Stimulated activated CD4-positive, alpha-beta T cell treated with anti-CD3 and anti-CD28 coated beads, Interleukin-12 subunit alpha, Interleukin-12 subunit beta, amount 100 ng/mL, for 4 hours (primary cell): Measurements from ENCODE around the gene ABHD11.

ENCODE experiments used
- DNase-seq: peaks from one replicate; pipeline ENCODE4 v3.0.0-alpha.2; 2020

The ABHD11 gene

DNA sequence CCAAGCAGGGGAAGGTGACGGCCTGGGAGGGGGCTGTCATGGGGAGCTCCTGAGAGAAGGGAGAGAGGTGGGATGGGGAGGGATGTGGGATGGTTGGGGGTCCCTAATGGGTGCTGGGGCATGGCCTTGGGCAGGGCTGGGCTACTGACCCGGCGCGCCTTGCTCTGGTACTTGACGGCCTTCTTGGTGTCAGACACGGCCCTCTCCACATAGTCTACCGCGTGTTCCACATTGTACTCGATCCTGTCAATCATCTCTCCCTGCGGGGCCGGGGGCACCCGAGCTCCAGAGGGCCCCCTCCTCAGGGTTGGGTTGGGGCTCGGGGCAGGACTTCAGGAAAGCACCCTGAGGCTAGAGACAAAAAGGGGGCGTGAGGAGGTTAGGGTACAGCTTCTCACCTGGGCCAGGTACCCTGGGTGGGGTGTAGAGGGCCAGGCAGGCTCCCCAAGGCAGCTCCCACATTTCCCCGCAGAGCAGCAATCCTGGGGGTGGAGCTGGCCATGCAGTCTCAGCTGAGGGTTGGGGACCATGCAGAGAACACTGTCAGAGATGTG is 37.9 kb downstream of the ABHD11 start:
- no peak for DNase-seq

DNA sequence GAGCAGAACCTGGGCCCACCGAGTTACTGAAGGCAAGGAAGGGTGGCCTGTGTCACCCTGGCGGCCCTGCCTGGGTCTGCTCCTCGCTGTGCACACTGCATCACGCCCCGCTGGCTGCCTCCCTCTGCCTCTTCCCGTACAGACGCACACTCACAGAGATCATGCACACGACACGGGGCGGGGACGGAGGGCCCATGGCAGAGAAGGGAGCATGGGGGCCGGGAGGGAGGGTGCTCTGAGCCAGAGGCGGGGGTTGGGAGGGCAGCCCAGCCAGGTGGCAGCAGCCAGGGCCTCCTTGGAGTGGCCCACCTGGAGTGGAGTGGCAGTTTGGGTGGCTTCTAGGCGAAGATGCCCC is 38.6 kb downstream of the ABHD11 start:
- DNase-seq, result no peak

- DNase-seq, result no peak
These were observed 39.1 kb downstream of the ABHD11 start for GRCh38 chr7:73699370-73700068.

DNA sequence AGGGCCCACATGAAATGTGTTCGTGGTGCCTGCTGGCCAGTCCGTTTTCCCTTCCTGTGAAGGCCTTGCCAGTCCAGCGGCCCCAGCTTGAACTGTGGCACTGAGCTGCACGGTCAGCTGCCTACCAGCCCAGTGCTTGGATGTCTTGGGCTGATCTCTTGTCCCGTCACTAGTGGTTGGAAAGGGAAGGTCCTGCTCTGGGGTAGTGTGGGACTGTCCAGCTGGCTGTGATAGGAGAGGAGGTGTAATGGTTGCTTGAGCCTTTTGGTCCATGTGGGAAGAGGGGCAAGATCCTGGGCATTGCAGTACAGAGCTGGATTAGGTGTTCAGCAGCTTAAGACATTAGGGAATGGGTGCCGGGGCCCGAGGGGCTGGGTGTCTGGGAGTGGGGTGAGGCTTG is 40.2 kb downstream of the ABHD11 start:
- DNase-seq, result no peak

- DNase-seq, result no peak
These were observed 42.2 kb downstream of the ABHD11 start for GRCh38 chr7:73696372-73696771.

DNA sequence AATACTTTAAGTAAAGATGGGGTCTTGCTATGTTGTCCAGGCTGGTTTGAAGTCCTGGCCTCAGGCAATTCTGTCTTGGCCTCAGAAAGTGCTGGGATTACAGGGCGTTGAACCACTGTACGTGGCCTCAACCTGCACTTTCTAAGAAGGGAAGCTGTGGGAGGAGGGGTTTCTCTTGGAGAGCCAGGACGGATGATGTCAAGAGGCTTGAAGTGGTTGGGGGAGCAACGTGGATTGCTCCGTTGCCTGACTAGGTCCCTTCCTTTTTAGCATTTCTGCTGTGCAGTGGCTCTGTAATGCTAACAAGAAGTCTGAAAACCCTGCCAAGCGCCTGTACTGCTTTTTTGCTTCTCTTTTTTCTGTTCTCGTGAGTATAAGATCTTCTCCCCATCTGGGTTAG is 48.0 kb downstream of the ABHD11 start:
- DNase-seq, result no peak

GRCh38 chr7:73688288-73688687 is 50.3 kb downstream of the ABHD11 start:
- DNase-seq, result no peak
